ENCODE measurements around the gene TXNDC15. TPM values are rescaled to one million over a fixed set of nuclear protein-coding genes. Genes with fewer than 3 reads are reported as not detected.

TXNDC15 gene
- total RNA-seq, 5 donors from 2014 or later (not counting 1 experiment from before 2014, with no cell fraction given), result 25.5 to 49.1 (median 38.4) TPM

DNA sequence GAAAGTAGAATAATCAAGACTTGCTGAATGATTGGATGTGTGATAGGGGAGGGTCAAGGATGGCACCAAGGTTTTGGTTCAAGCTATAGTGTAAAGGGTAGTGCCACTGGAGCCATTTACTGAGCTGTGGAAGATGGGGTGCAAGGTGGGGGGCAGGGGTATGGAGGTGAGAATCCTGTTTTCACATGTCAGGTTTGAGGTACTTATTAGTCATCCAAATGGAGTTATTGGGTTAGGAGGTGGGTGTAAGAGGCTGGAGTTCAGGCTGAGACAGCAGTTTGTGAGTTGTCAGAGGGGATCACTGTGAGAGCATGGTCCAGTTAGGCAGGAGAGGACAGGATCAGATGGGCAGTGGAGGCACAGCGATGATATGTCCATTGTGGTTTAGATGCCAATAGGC is 39.6 kb downstream of the TXNDC15 start:
- Histone ChIP-seq H3K4me3 (ENCODE audit: control insufficient read depth in 1 of 2, extremely low read depth in 1 of 2, low read length in 1 of 2) (no peak overlapping the region), H3K27me3 (replicated peaks in 1 of 2; ENCODE audit: control insufficient read depth in 2 of 2, extremely low read depth in 1 of 2, insufficient read depth in 2 of 2, low read length in 1 of 2) (no peaks in the 10 kb centered on the region), H3K27ac (ENCODE audit: low read length) (no peak overlapping the region), H3K36me3 (ENCODE audit: control insufficient read depth in 2 of 2, extremely low read depth in 1 of 2, insufficient read depth in 1 of 2, low read length in 1 of 2) (peaks cover 12 to 57% of the 10 kb centered on the region in 2 donors), H3K4me1 (ENCODE audit: control insufficient read depth in 1 of 2, extremely low read depth in 1 of 2, insufficient read depth in 2 of 2, low read length in 2 of 2) (no peaks in the 10 kb centered on the region), H3K9me3 (no peaks in the 10 kb centered on the region)
- 100% methylated on average over 1 of the region's 1 CpG for WGBS (ENCODE audit: insufficient coverage)
- ATAC-seq (replicated peaks in 1 of 4), result no peak
- Mint-ChIP-seq H3K4me1 (peaks cover 4 to 8% (median 6%) of the 10 kb centered on the region in 3 donors), H3K36me3 (peaks cover 27% of the 10 kb centered on the region), H3K27ac (no peak overlapping the region), H3K4me3 (no peak overlapping the region), H3K9me3 (no peaks in the 10 kb centered on the region), H3K27me3 (no peaks in the 10 kb centered on the region)
- no peak for DNase-seq
- ChIA-PET CTCF (interaction anchor here in 1 of 2 donors (0.7 kb wide), 1 partner anchor 379 kb away, joined by 4 read pairs; no protein-coding TSS in a partner anchor), POLR2A (no interaction called here)

DNA sequence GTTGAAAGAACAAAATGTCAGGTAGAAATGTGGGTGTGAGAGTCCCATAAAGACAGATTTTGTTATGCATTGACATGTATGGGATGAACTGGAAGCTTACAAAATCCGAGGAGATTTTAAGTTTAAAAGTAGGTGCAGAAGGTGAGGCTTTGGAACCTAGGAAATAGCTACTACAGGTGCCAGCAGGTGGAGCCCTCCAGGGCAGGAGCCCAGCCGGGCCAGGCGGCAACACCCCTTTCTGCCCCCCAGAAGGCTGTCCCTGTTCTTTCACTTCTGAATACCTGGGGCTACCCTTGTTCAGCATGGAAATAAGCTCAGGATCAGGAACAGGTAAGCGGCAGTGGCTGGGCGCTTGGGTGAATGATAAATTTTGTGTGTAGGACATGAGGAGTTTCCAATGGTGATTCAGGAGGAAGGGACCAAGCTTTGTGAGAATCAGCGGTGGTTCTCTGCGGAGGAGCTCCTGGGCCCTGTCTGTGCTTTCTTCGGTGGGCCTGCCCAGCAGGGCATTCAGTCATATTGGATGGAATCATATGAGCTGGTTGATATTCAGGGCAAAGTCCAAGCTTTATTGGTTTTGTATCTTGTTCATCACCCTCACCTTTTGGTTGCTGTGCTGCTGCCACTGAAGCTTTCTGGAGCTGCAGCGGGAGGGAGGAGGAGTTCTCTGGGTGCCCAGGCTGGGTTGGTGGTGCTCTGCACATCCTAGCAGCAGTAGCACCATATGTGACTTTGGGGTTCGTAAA is 43.1 kb downstream of the TXNDC15 start:
- H3K4me1 ChIP-seq (ENCODE audit: control insufficient read depth in 1 of 2, extremely low read depth in 1 of 2, insufficient read depth in 2 of 2, low read length in 2 of 2), result no peaks in the 10 kb centered on the region
- Mint-ChIP-seq H3K27ac (no peak overlapping the region), H3K36me3 (peaks cover 38% of the 10 kb centered on the region), H3K4me1 (peaks cover 6 to 14% (median 12%) of the 10 kb centered on the region in 3 donors), H3K4me3 (no peak overlapping the region), H3K27me3 (no peaks in the 10 kb centered on the region), H3K9me3 (no peaks in the 10 kb centered on the region)
- no peak overlapping the region for H3K27ac ChIP-seq (ENCODE audit: low read length)
- no peak overlapping the region for H3K4me3 ChIP-seq (ENCODE audit: control insufficient read depth in 1 of 2, extremely low read depth in 1 of 2, low read length in 1 of 2)
- ATAC-seq (replicated peaks in 1 of 4) (no peak), DNase-seq (no peak)
- CTCF ChIA-PET, result interaction anchor here in 1 of 2 donors (0.5 to 0.7 kb wide), 2 partner anchors 43 to 74 kb away, joined by 3 to 4 read pairs; partner anchors contain the start of gene TXNDC15
- peaks cover 14 to 52% of the 10 kb centered on the region in 2 donors for H3K36me3 ChIP-seq (ENCODE audit: control insufficient read depth in 2 of 2, extremely low read depth in 1 of 2, insufficient read depth in 1 of 2, low read length in 1 of 2)
- 93% methylated on average over 7 of the region's 10 CpGs for WGBS (ENCODE audit: insufficient coverage)
- no peaks in the 10 kb centered on the region for H3K9me3 ChIP-seq
- no peaks in the 10 kb centered on the region for H3K27me3 ChIP-seq (replicated peaks in 1 of 2; ENCODE audit: control insufficient read depth in 2 of 2, extremely low read depth in 1 of 2, insufficient read depth in 2 of 2, low read length in 1 of 2)
- POLR2A ChIA-PET, result no interaction called here

DNA sequence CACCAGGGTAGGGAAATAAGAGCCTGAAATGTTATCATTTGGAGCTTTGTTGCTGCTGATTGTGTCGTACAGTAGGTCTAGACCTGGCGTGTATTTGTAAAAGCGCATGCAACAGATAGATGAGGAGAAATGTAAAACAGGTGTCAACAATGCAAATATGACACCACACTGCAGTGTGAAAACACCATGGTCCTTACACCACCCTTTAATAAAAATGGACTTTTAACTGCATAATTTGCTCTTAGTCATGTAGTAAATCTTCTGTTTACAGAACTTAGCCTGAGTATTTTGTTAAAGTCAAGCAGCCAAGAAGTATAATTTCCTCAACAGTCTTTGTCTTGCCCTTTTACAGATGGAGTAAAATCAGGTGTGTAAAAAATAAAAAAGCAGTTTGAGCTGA is 44.7 kb downstream of the TXNDC15 start:
- Histone ChIP-seq H3K4me1 (ENCODE audit: control insufficient read depth in 1 of 2, extremely low read depth in 1 of 2, insufficient read depth in 2 of 2, low read length in 2 of 2) (no peaks in the 10 kb centered on the region), H3K27me3 (replicated peaks in 1 of 2; ENCODE audit: control insufficient read depth in 2 of 2, extremely low read depth in 1 of 2, insufficient read depth in 2 of 2, low read length in 1 of 2) (no peaks in the 10 kb centered on the region), H3K4me3 (ENCODE audit: control insufficient read depth in 1 of 2, extremely low read depth in 1 of 2, low read length in 1 of 2) (no peak overlapping the region), H3K27ac (ENCODE audit: low read length) (no peak overlapping the region), H3K36me3 (ENCODE audit: control insufficient read depth in 2 of 2, extremely low read depth in 1 of 2, insufficient read depth in 1 of 2, low read length in 1 of 2) (peaks cover 10 to 43% of the 10 kb centered on the region in 2 donors), H3K9me3 (no peaks in the 10 kb centered on the region)
- Mint-ChIP-seq H3K4me3 (no peak overlapping the region), H3K4me1 (peaks cover 6 to 14% (median 12%) of the 10 kb centered on the region in 3 donors), H3K36me3 (peaks cover 40% of the 10 kb centered on the region), H3K27me3 (no peaks in the 10 kb centered on the region), H3K27ac (no peak overlapping the region), H3K9me3 (no peaks in the 10 kb centered on the region)
- POLR2A ChIA-PET, result no interaction called here
- CTCF ChIA-PET, result no interaction called here
- no peak for DNase-seq
- WGBS (ENCODE audit: insufficient coverage), result 100% methylated on average over 3 of the region's 3 CpGs
- ATAC-seq (replicated peaks in 1 of 4), result no peak

DNA sequence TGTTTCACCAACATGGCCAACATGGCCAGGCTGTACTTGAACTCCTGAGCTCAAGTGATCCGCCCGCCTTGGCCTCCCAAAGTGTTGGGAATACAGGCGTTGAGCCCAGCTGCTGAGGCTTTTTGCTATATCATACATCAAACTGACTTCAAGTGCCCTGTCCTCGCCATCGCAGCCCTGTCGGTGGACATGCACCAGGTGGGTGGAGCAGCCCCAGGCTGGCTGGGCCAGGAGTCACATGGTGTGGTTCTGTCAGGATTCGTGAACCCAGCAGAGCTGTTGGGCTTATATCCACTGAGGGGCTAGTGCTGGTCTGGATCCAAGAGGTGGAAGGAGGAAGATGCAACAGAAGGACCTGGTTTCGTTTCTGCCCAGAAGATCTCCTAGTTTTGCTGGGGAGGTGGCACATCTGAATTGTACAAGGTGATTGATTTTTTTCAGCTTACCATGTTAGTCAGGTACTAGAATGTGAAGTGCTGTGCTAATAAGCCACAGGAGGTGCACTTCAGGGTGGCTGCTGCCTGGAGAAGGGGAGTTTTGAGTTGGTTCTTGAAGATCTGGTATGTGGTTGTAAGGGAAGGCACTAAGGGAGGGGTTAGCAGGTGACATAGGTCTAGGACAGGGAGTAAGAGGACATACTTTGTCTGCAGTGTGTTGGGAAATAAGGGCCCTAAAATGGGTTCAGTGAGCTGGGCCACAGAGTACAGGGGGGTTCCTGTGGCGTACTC is 46.8 kb downstream of the TXNDC15 start:
- H3K9me3 Mint-ChIP-seq, result no peaks in the 10 kb centered on the region
- CTCF ChIA-PET, result interaction anchor here in 1 of 2 donors (1.1 kb wide), 1 partner anchor 104 kb away, joined by 3 read pairs; no protein-coding TSS in a partner anchor
- no peak overlapping the region for H3K4me3 Mint-ChIP-seq
- no peak overlapping the region for H3K27ac ChIP-seq (ENCODE audit: low read length)
- H3K9me3 ChIP-seq, result no peaks in the 10 kb centered on the region
- POLR2A ChIA-PET, result interaction anchor here in 1 of 2 donors (0.6 kb wide), 1 partner anchor 9 kb away, joined by 3 read pairs; no protein-coding TSS in a partner anchor
- H3K27me3 Mint-ChIP-seq, result no peaks in the 10 kb centered on the region
- no peak overlapping the region for H3K27ac Mint-ChIP-seq
- H3K4me1 Mint-ChIP-seq, result peaks cover 6 to 14% (median 12%) of the 10 kb centered on the region in 3 donors
- no peaks in the 10 kb centered on the region for H3K4me1 ChIP-seq (ENCODE audit: control insufficient read depth in 1 of 2, extremely low read depth in 1 of 2, insufficient read depth in 2 of 2, low read length in 2 of 2)
- H3K36me3 Mint-ChIP-seq, result peaks cover 35% of the 10 kb centered on the region
- no peak for ATAC-seq (replicated peaks in 1 of 4)
- no peak for DNase-seq
- H3K36me3 ChIP-seq (ENCODE audit: control insufficient read depth in 2 of 2, extremely low read depth in 1 of 2, insufficient read depth in 1 of 2, low read length in 1 of 2), result peaks cover 10 to 30% of the 10 kb centered on the region in 2 donors
- no peaks in the 10 kb centered on the region for H3K27me3 ChIP-seq (replicated peaks in 1 of 2; ENCODE audit: control insufficient read depth in 2 of 2, extremely low read depth in 1 of 2, insufficient read depth in 2 of 2, low read length in 1 of 2)
- no peak overlapping the region for H3K4me3 ChIP-seq (ENCODE audit: control insufficient read depth in 1 of 2, extremely low read depth in 1 of 2, low read length in 1 of 2)
- WGBS (ENCODE audit: insufficient coverage), result 93% methylated on average over 6 of the region's 9 CpGs

DNA sequence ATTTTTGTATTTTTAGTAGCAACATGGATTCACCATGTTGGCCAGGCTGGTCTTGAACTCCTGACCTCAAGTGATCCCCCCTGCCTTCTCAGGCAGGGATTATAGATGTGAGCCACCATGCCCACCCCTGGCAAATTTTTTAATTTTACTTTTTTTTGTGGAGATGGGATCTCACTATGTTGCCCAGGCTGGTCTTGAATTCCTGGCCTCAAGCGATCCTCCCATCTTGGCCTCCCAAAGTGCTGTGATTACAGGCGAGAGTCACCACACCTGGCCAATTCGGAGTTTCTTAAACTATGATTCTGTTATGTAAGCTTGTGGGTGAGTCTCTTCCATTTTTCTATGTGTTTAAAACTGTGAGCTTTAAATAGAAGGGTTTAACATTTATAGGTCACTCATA is 58.3 kb downstream of the TXNDC15 start:
- Mint-ChIP-seq H3K9me3 (no peaks in the 10 kb centered on the region), H3K27me3 (no peaks in the 10 kb centered on the region), H3K36me3 (peaks cover 35% of the 10 kb centered on the region), H3K27ac (no peak overlapping the region), H3K4me1 (no peaks in the 10 kb centered on the region), H3K4me3 (no peak overlapping the region)
- Histone ChIP-seq H3K27ac (ENCODE audit: low read length) (no peak overlapping the region), H3K36me3 (ENCODE audit: control insufficient read depth in 2 of 2, extremely low read depth in 1 of 2, insufficient read depth in 1 of 2, low read length in 1 of 2) (peaks cover 7 to 14% of the 10 kb centered on the region in 2 donors), H3K4me1 (ENCODE audit: control insufficient read depth in 1 of 2, extremely low read depth in 1 of 2, insufficient read depth in 2 of 2, low read length in 2 of 2) (no peaks in the 10 kb centered on the region), H3K27me3 (replicated peaks in 1 of 2; ENCODE audit: control insufficient read depth in 2 of 2, extremely low read depth in 1 of 2, insufficient read depth in 2 of 2, low read length in 1 of 2) (no peaks in the 10 kb centered on the region), H3K4me3 (ENCODE audit: control insufficient read depth in 1 of 2, extremely low read depth in 1 of 2, low read length in 1 of 2) (no peak overlapping the region), H3K9me3 (no peaks in the 10 kb centered on the region)
- ChIA-PET POLR2A (interaction anchor here in 1 of 2 donors (0.5 kb wide), 1 partner anchor 303 kb away, joined by 16 read pairs; no protein-coding TSS in a partner anchor), CTCF (no interaction called here)
- ATAC-seq (replicated peaks in 1 of 4), result no peak
- no peak for DNase-seq
- WGBS (ENCODE audit: insufficient coverage), result no CpG with 5 or more reads among the region's 3 CpGs

DNA sequence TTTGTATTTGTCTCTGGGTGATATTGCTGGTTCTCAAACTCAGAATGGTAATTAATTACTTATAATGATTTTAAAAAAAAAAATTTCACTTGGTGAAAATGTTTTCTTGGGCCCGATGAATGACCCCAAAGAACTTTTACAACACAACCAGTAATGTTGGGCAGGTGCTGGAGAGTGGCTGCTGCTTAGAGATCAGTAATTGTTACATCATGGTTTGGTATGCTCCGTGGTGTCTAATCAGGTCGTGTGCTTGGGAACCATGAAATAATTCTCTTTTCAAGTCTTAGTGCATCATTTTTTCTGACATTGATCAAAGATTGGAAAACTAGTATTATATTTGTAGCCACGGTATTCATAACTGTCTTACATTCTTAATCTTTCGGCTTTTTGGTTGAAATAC is 60.0 kb downstream of the TXNDC15 start:
- POLR2A ChIA-PET, result no interaction called here
- no peaks in the 10 kb centered on the region for H3K4me1 ChIP-seq (ENCODE audit: control insufficient read depth in 1 of 2, extremely low read depth in 1 of 2, insufficient read depth in 2 of 2, low read length in 2 of 2)
- H3K27me3 Mint-ChIP-seq, result no peaks in the 10 kb centered on the region
- CTCF ChIA-PET, result interaction anchor here in 1 of 2 donors (0.5 kb wide), 1 partner anchor 102 kb away, joined by 3 read pairs; no protein-coding TSS in a partner anchor
- H3K9me3 Mint-ChIP-seq, result no peaks in the 10 kb centered on the region
- no peaks in the 10 kb centered on the region for H3K27me3 ChIP-seq (replicated peaks in 1 of 2; ENCODE audit: control insufficient read depth in 2 of 2, extremely low read depth in 1 of 2, insufficient read depth in 2 of 2, low read length in 1 of 2)
- no peak overlapping the region for H3K27ac Mint-ChIP-seq
- peaks cover 40% of the 10 kb centered on the region for H3K36me3 Mint-ChIP-seq
- ATAC-seq (replicated peaks in 1 of 4), result no peak
- no peak overlapping the region for H3K27ac ChIP-seq (ENCODE audit: low read length)
- DNase-seq, result no peak
- H3K4me1 Mint-ChIP-seq, result no peaks in the 10 kb centered on the region
- no peak overlapping the region for H3K4me3 ChIP-seq (ENCODE audit: control insufficient read depth in 1 of 2, extremely low read depth in 1 of 2, low read length in 1 of 2)
- H3K9me3 ChIP-seq, result no peaks in the 10 kb centered on the region
- no peak overlapping the region for H3K4me3 Mint-ChIP-seq
- no CpG with 5 or more reads among the region's 5 CpGs for WGBS (ENCODE audit: insufficient coverage)
- H3K36me3 ChIP-seq (ENCODE audit: control insufficient read depth in 2 of 2, extremely low read depth in 1 of 2, insufficient read depth in 1 of 2, low read length in 1 of 2), result peaks cover 11 to 22% of the 10 kb centered on the region in 2 donors
